SK-N-MC (cell line): ENCODE results near the gene EAPP.

Experiments used
- EZH2 ChIP-seq: fragments of 200-600 bp; sonication (generic); IDR thresholded peaks from one replicate; pipeline ENCODE4 v1.6.1; 2017; ENCODE audit warnings: antibody characterized with exemption
- POLR2AphosphoS5 ChIP-seq: IDR thresholded peaks from 2 replicates; pipeline ENCODE4 v1.6.1; 2012; ENCODE audit warnings: mild to moderate bottlenecking, low read depth, low read length, borderline replicate concordance

GRCh38 chr14:34538871-34539406 lies 562 bp downstream of the EAPP start:
- TF ChIP-seq POLR2AphosphoS5 (no peak), EZH2 (no peak)
